Adrenal gland (tissue), 12 donors: ENCODE results near the gene ADPRHL1. TPM values are rescaled to one million over a fixed set of nuclear protein-coding genes. Genes with fewer than 3 reads are reported as not detected.
"Not testable (repeated sequence)": the region's sequence is repeated elsewhere in the genome, so short reads cannot be mapped to it uniquely, and the experiment has no call there.

Experiments
- DNase-seq, 7 donors: peaks; one replicate each; pipeline ENCODE4 v3.0.0-alpha.2; 2019 to 2020
- H3K27ac ChIP-seq, 5 donors: fragments of 200-600 bp; sonication (generic) in 4 of 5; 1 replicate in 3 of 5; 2 replicates in 2 of 5; pipeline versions ENCODE4 v1.5.1 to v1.8.0; 2016 to 2020; ENCODE audit warnings: mild to moderate bottlenecking in 1 of 5
- H3K27me3 ChIP-seq: fragments of 200-600 bp; 2 replicates; pipeline ENCODE4 v1.8.0; 2021
- H3K36me3 ChIP-seq, 2 donors: fragments of 200-600 bp; replicated peaks in 1 of 2; 1 replicate in 1 of 2; 2 replicates in 1 of 2; pipeline versions ENCODE4 v1.5.1 to v1.8.0; 2018 to 2022
- H3K4me1 ChIP-seq, 2 donors: fragments of 200-600 bp; replicated peaks in 1 of 2; 1 replicate in 1 of 2; 2 replicates in 1 of 2; pipeline versions ENCODE4 v1.5.1 to v1.8.0; 2018 to 2021
- H3K4me3 ChIP-seq, 4 donors: fragments of 200-600 bp; sonication (generic) in 3 of 4; one replicate each; pipeline ENCODE4 v1.5.1; 2016 to 2018
- H3K9me3 ChIP-seq, 3 donors: fragments of 200-600 bp; sonication (generic) in 1 of 3; replicated peaks in 1 of 3; 1 replicate in 2 of 3; 2 replicates in 1 of 3; pipeline versions ENCODE4 v1.5.1 to v1.8.0; 2016 to 2021
- CTCF ChIP-seq, 6 experiments: fragments of 450-650 bp in 4 of 6; fragments of 200-600 bp in 2 of 6; sonication (generic) in 1 of 6; IDR thresholded peaks; 1 replicate in 5 of 6; 2 replicates in 1 of 6; pipeline versions ENCODE4 v1.5.1 to v1.8.0; 2016 to 2021; ENCODE audit warnings: antibody characterized with exemption in 6 of 6, mild to moderate bottlenecking in 2 of 6, moderate library complexity in 1 of 6
- POLR2A ChIP-seq, 2 donors: fragments of 450-650 bp; IDR thresholded peaks; one replicate each; pipeline ENCODE4 v1.6.1; 2017; ENCODE audit warnings: antibody characterized with exemption in 2 of 2, mild to moderate bottlenecking in 2 of 2, moderate library complexity in 1 of 2
- WGBS, 4 donors: extraction: QIAGEN DNeasy Blood & Tissue Kit in 2 of 4; methylation state at CpG; one replicate each; pipeline versions ENCODE4 v1.1.5 to v1.1.7; 2013 to 2017; 5-methylcytosine and 5-hydroxymethylcytosine counted together
- intact Hi-C, 2 donors: fragments of 100-400 bp; cut with DNase I; formaldehyde crosslinking; loops; one replicate each; pipeline versions ENCODE4 v1.14.1 to v1.15.0; 2022 to 2023
- polyA plus RNA-seq, 3 donors: library from polyadenylated mRNA; stranded (reverse); fragments of 200-250 nt in 2 of 3; fragments of 350-450 nt in 1 of 3; fragmentation: Illumina TruSeq in 1 of 3; extraction: RNeasy Lipid Tissue Mini Kit (QIAGEN cat#74804) in 1 of 3; gene quantifications; one replicate each; pipeline ENCODE4 v1.2.3, GENCODE V29; 2013 to 2014
- total RNA-seq, 9 donors: library from RNA; depleted of rRNA in 4 of 9; stranded (reverse); fragments of >200 nt in 4 of 9; fragments of 120-200 nt in 1 of 9; fragmentation: NEBNext Ultra II Directional in 1 of 9; extraction: Animal tissue kit (Norgen Biotek cat#: 25700) in 1 of 9; gene quantifications; one replicate each; pipeline versions ENCODE4 v1.1.0 to v1.2.4, GENCODE V29; 2013 to 2023
- donor health status: healthy with polysubstance abuse.
- donor health status: Bipolar disorder and iron deficiency.
- donor health status: DM: yes; HTN: yes; CAD: no.
- donor health status: DM: no; HTN: no; CAD: no.
- donor health status: DM: no; HTN: no; CAD: no.
- donor health status: DM: yes; HTN: yes; CAD: no.

ADPRHL1 gene
- total and polyA plus RNA-seq, 12 donors = 2.0 to 14.2 (median 4.0) TPM

- H3K27me3 ChIP-seq = no peaks in the 10 kb centered on the region
- WGBS, 4 donors = 64 to 96% (median 86%) methylated on average over 1 of the region's 1 CpG
- no peak for DNase-seq
- intact Hi-C loops = no loop called here
- H3K27ac ChIP-seq = no peak overlapping the region
- TF ChIP-seq CTCF (IDR thresholded peaks at IDR 0.05) = no peak
- no peak for TF ChIP-seq POLR2A (IDR thresholded peaks at IDR 0.05)
- H3K4me3 ChIP-seq = no peak overlapping the region
- no peaks in the 10 kb centered on the region for H3K4me1 ChIP-seq
- peaks cover 0 to 6% (median 0%) of the 10 kb centered on the region in 3 donors for H3K9me3 ChIP-seq
- no peaks in the 10 kb centered on the region for H3K36me3 ChIP-seq
Measured at GRCh38 chr13:113387396-113387795, 65.9 kb downstream of the ADPRHL1 start.

- no peak overlapping the region for H3K4me3 ChIP-seq
- H3K4me1 ChIP-seq = no peaks in the 10 kb centered on the region
- TF ChIP-seq CTCF (IDR thresholded peaks at IDR 0.05) (no peak), POLR2A (IDR thresholded peaks at IDR 0.05) (no peak)
- WGBS, 4 donors = 85 to 88% (median 86%) methylated on average over 9 of the region's 9 CpGs
- intact Hi-C loops = no loop called here
- H3K27ac ChIP-seq = no peak overlapping the region
- no peaks in the 10 kb centered on the region for H3K36me3 ChIP-seq
- DNase-seq = peak in 1 of 7 donors; percentile 6
- H3K9me3 ChIP-seq = no peaks in the 10 kb centered on the region
- H3K27me3 ChIP-seq = peaks cover 8% of the 10 kb centered on the region
Measured at GRCh38 chr13:113383089-113383488, 70.2 kb downstream of the ADPRHL1 start.

GRCh38 chr13:113382542-113382941, 70.7 kb downstream of the ADPRHL1 start:
- H3K27ac ChIP-seq, H3K36me3 ChIP-seq, intact Hi-C loops, H3K4me1 ChIP-seq, H3K27me3 ChIP-seq, H3K4me3 ChIP-seq, H3K9me3 ChIP-seq, DNase-seq: not testable (repeated sequence)
- 82 to 100% (median 87%) methylated on average over 1 to 2 of the region's 2 CpGs for WGBS, 4 donors

- WGBS, 4 donors = 85 to 88% (median 87%) methylated on average over 6 to 10 of the region's 10 CpGs
- Histone ChIP-seq H3K9me3 (no peaks in the 10 kb centered on the region), H3K27me3 (peaks cover 8% of the 10 kb centered on the region), H3K4me3 (no peak overlapping the region), H3K27ac (no peak overlapping the region), H3K4me1 (no peaks in the 10 kb centered on the region), H3K36me3 (no peaks in the 10 kb centered on the region)
- DNase-seq = no peak
- intact Hi-C loops = loop anchor here in 1 of 2 donors (5.0 kb wide), 1 partner anchor 107 kb away; no protein-coding TSS in a partner anchor
- TF ChIP-seq CTCF (IDR thresholded peaks at IDR 0.05) (no peak), POLR2A (IDR thresholded peaks at IDR 0.05) (no peak)
Measured at GRCh38 chr13:113378825-113379224, 74.5 kb downstream of the ADPRHL1 start.

- Histone ChIP-seq H3K27ac (no peak overlapping the region), H3K9me3 (no peaks in the 10 kb centered on the region), H3K4me3 (no peak overlapping the region), H3K27me3 (peaks cover 8% of the 10 kb centered on the region), H3K4me1 (no peaks in the 10 kb centered on the region), H3K36me3 (no peaks in the 10 kb centered on the region)
- intact Hi-C loops = loop anchor here in 1 of 2 donors (5.0 kb wide), 1 partner anchor 102 kb away; no protein-coding TSS in a partner anchor
- 67 to 83% (median 78%) methylated on average over 4 to 8 of the region's 8 CpGs for WGBS, 4 donors
- peak in 1 of 7 donors; percentile 36 for DNase-seq
- no peak for TF ChIP-seq POLR2A (IDR thresholded peaks at IDR 0.05)
- TF ChIP-seq CTCF (IDR thresholded peaks at IDR 0.05) = no peak
Measured at GRCh38 chr13:113374511-113375175, 78.6 kb downstream of the ADPRHL1 start.
